ENCODE results near the gene KIF3C. TPM values are rescaled to one million over a fixed set of nuclear protein-coding genes. Genes with fewer than 3 reads are reported as not detected.

Gene KIF3C
- total RNA-seq, 4 donors from 2014 or later: 9.9 to 13.8 (median 11.7) TPM

DNA sequence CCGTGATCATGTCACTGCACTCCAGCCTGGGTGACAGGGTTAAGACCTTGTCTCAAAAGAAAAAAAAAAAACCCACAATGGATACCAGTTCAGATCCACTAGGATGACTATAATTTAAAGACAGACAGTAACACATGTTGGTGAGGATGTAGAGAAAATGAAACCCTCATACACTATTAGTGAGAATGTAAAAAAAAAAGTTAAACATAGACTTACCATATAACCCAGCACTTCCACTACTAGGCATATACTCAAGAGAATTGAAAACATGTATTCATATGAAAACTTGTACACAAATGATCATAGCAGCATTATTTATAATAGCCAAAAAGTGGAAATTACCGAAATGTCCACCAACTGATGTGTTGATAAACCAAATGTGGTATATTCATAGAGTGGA lies 48.7 kb downstream of the KIF3C start:
- Histone ChIP-seq H3K27ac (no peak overlapping the region), H3K27me3 (no peaks in the 10 kb centered on the region), H3K4me3 (replicated peaks in 1 of 3) (no peak overlapping the region), H3K9me3 (no peaks in the 10 kb centered on the region), H3K4me1 (peaks cover 2 to 10% of the 10 kb centered on the region in 2 donors), H3K36me3 (no peaks in the 10 kb centered on the region)
- WGBS, 2 donors: 92 to 97% methylated on average over 2 of the region's 2 CpGs
- DNase-seq: no peak
- intact Hi-C loops (cut with DNase I): no loop called here
- TF ChIP-seq, protein P1, sequence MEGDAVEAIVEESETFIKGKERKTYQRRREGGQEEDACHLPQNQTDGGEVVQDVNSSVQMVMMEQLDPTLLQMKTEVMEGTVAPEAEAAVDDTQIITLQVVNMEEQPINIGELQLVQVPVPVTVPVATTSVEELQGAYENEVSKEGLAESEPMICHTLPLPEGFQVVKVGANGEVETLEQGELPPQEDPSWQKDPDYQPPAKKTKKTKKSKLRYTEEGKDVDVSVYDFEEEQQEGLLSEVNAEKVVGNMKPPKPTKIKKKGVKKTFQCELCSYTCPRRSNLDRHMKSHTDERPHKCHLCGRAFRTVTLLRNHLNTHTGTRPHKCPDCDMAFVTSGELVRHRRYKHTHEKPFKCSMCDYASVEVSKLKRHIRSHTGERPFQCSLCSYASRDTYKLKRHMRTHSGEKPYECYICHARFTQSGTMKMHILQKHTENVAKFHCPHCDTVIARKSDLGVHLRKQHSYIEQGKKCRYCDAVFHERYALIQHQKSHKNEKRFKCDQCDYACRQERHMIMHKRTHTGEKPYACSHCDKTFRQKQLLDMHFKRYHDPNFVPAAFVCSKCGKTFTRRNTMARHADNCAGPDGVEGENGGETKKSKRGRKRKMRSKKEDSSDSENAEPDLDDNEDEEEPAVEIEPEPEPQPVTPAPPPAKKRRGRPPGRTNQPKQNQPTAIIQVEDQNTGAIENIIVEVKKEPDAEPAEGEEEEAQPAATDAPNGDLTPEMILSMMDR (IDR thresholded peaks at IDR 0.05): no peak
- no peak for TF ChIP-seq POLR2A (IDR thresholded peaks at IDR 0.05)

DNA sequence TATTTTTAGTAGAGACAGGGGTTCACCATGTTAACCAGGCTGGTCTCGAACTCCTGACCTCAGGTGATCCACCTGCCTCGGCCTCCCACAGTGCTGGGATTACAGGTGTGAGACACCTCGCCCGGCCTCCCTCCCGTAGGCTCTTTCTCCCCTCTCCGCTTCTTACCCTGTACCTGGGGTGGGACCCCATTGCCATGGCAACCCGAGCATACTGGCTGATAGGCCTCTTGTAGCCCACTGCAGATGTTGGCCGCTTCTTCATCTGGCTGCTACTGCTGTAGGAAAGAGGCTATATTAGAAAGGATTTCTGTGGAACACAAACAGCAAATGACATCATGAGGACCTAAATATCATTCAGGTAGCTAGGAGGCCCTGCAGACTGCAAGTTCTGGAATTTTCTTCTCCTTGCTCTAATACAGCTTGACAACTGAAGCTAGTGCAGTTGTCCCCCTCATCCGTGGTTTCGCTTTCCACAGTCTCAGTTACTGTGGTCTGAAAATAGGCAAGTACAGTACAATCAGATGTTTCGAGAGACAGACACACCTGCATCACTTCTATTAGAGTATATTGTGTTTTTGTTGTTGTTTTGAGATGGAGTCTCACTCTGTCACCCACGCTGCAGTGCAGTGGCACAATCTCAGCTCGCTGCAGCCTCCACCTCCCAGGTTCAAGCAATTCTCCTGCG lies 52.4 kb downstream of the KIF3C start:
- intact Hi-C loops (cut with DNase I): no loop called here
- no peak for TF ChIP-seq POLR2A (IDR thresholded peaks at IDR 0.05)
- TF ChIP-seq, protein P1 (IDR thresholded peaks at IDR 0.05): no peak
- no peak for DNase-seq
- 95 to 96% methylated on average over 14 of the region's 14 CpGs for WGBS, 2 donors
- no peak overlapping the region for H3K27ac ChIP-seq
- no peaks in the 10 kb centered on the region for H3K4me1 ChIP-seq
- H3K9me3 ChIP-seq: no peaks in the 10 kb centered on the region
- H3K4me3 ChIP-seq (replicated peaks in 1 of 3): no peak overlapping the region
- H3K36me3 ChIP-seq: no peaks in the 10 kb centered on the region
- H3K27me3 ChIP-seq: no peaks in the 10 kb centered on the region

DNA sequence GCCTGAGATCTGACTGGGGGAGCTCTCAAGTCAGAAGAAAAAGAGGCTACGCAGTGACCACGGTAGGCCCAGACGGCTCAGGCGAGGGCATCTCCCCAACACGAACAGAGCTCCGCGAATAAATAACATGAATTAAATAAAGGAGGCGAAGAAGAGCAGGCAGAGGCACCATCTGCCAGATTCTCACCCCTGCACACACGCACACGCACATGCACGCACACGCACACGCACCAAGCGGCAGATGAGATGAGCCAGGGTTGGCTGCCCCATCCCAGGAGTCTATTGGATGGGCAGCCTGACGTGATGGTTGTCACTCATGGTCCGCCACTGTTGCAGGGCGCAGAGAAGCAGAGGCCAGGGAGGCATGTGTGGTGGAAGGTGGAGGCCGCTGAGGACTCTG lies 53.6 kb downstream of the KIF3C start:
- no peak overlapping the region for H3K27ac ChIP-seq
- H3K36me3 ChIP-seq: no peaks in the 10 kb centered on the region
- intact Hi-C loops (cut with DNase I): no loop called here
- H3K27me3 ChIP-seq: no peaks in the 10 kb centered on the region
- TF ChIP-seq, protein P1 (IDR thresholded peaks at IDR 0.05): no peak
- TF ChIP-seq POLR2A (IDR thresholded peaks at IDR 0.05): no peak
- WGBS, 2 donors: 97 to 99% methylated on average over 18 of the region's 18 CpGs
- DNase-seq: no peak
- H3K9me3 ChIP-seq: no peaks in the 10 kb centered on the region
- no peaks in the 10 kb centered on the region for H3K4me1 ChIP-seq
- no peak overlapping the region for H3K4me3 ChIP-seq (replicated peaks in 1 of 3)

DNA sequence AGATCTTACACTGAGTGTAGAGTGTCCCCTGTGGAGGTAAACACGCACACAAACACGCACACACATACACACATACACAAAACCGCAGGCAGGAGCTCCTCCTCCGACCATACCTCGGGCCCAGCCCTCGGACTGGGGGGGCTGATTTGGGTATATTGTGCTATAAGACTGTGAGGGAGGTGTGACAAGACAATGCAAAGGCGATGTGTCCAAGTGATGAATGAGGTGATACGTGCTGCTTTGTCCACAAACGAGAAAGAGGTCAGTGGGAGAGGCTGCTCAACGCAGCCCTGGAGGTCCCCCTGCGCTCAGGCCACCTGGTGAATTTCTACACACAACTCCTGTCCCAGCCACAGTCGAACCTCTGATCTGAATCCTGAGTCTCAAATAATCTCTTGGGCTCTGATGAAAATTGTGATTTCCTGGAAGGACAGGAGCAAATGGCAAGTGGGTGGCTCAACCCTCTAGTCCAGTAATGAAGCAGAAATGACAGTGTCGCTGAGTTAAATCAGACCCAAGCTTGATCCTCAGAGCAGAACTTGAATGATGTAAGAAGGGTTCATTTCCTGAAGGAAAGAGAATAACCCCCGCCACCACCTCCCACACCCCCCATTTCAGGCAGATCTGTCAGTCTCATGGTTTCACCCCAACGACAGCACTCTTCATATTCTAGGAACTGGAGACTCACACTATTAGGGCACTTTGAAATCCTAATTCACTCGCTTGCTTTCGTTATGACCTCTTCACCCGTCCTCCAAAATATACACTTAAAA lies 55.1 kb downstream of the KIF3C start:
- intact Hi-C loops (cut with DNase I): no loop called here
- Histone ChIP-seq H3K27me3 (no peaks in the 10 kb centered on the region), H3K36me3 (no peaks in the 10 kb centered on the region), H3K4me1 (no peaks in the 10 kb centered on the region), H3K4me3 (replicated peaks in 1 of 3) (no peak overlapping the region), H3K9me3 (no peaks in the 10 kb centered on the region), H3K27ac (no peak overlapping the region)
- 86 to 91% methylated on average over 18 of the region's 18 CpGs for WGBS, 2 donors
- TF ChIP-seq, protein P1 (IDR thresholded peaks at IDR 0.05): no peak
- TF ChIP-seq POLR2A (IDR thresholded peaks at IDR 0.05): no peak
- DNase-seq: no peak

DNA sequence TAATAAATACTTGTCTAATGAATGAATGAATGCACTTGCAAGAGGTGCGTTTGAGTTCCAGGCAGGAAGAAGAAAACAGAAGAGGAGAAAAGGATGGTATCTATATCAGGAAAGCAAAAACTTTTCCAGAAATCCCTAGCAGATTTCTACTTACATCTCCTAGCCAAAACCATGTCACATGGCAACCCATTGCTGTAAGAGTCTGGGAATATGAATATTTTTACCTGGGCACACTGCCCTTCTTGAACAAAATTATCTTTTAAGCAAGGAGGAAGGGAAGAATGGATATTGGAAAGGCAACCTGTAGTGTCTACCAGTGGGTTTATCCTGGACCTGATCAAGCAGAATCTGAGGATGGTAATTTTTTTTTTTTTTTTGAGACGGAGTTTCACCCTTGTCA lies 59.8 kb downstream of the KIF3C start:
- no peaks in the 10 kb centered on the region for H3K36me3 ChIP-seq
- H3K27me3 ChIP-seq: no peaks in the 10 kb centered on the region
- H3K4me1 ChIP-seq: no peaks in the 10 kb centered on the region
- DNase-seq: no peak
- no peak overlapping the region for H3K4me3 ChIP-seq (replicated peaks in 1 of 3)
- H3K9me3 ChIP-seq: no peaks in the 10 kb centered on the region
- H3K27ac ChIP-seq: no peak overlapping the region
- 79 to 82% methylated on average over 2 of the region's 2 CpGs for WGBS, 2 donors
- intact Hi-C loops (cut with DNase I): no loop called here
- no peak for TF ChIP-seq POLR2A (IDR thresholded peaks at IDR 0.05)
- TF ChIP-seq, protein P1 (IDR thresholded peaks at IDR 0.05): no peak

Data from thyroid gland (tissue), 4 donors.